HG03159 (cell line): ENCODE data around the gene BARHL1.

Experiments used
- ATAC-seq: cut with Tn5 transposase; IDR thresholded peaks from one replicate; pipeline ENCODE4 v1.9.1; 2021; ENCODE audit warnings: mild to moderate bottlenecking, moderate library complexity; ENCODE audit not compliant: unreplicated experiment

Gene BARHL1

GRCh38 chr9:132610661-132611060 lies 28.3 kb downstream of the BARHL1 start:
- ATAC-seq = no peak

- no peak for ATAC-seq
Measured at GRCh38 chr9:132614324-132614723, 31.9 kb downstream of the BARHL1 start.

GRCh38 chr9:132615774-132616173 lies 33.4 kb downstream of the BARHL1 start:
- ATAC-seq = no peak

GRCh38 chr9:132616725-132617124 lies 34.3 kb downstream of the BARHL1 start:
- no peak for ATAC-seq

- no peak for ATAC-seq
Measured at GRCh38 chr9:132622159-132622558, 39.8 kb downstream of the BARHL1 start.

GRCh38 chr9:132626285-132626684 lies 43.9 kb downstream of the BARHL1 start:
- ATAC-seq = no peak

- ATAC-seq = no peak
Measured at GRCh38 chr9:132627106-132627505, 44.7 kb downstream of the BARHL1 start.

- no peak for ATAC-seq
Measured at GRCh38 chr9:132627594-132627993, 45.2 kb downstream of the BARHL1 start.

GRCh38 chr9:132628746-132629145 lies 46.3 kb downstream of the BARHL1 start:
- ATAC-seq = no peak

GRCh38 chr9:132630116-132630515 lies 47.7 kb downstream of the BARHL1 start:
- ATAC-seq = no peak

GRCh38 chr9:132630811-132631210 lies 48.4 kb downstream of the BARHL1 start:
- no peak for ATAC-seq

- no peak for ATAC-seq
Measured at GRCh38 chr9:132631280-132631679, 48.9 kb downstream of the BARHL1 start.

GRCh38 chr9:132631685-132632084 lies 49.3 kb downstream of the BARHL1 start:
- ATAC-seq = no peak

- ATAC-seq = no peak
Measured at GRCh38 chr9:132632413-132633129, 50.2 kb downstream of the BARHL1 start.

- no peak for ATAC-seq
Measured at GRCh38 chr9:132634327-132634726, 51.9 kb downstream of the BARHL1 start.

- ATAC-seq = no peak
Measured at GRCh38 chr9:132637351-132637750, 54.9 kb downstream of the BARHL1 start.

GRCh38 chr9:132637801-132638200 lies 55.4 kb downstream of the BARHL1 start:
- no peak for ATAC-seq

GRCh38 chr9:132638240-132638639 lies 55.8 kb downstream of the BARHL1 start:
- ATAC-seq = no peak

GRCh38 chr9:132639322-132639721 lies 56.9 kb downstream of the BARHL1 start:
- ATAC-seq = no peak
